ENCODE data around the gene MDFIC.

DNA sequence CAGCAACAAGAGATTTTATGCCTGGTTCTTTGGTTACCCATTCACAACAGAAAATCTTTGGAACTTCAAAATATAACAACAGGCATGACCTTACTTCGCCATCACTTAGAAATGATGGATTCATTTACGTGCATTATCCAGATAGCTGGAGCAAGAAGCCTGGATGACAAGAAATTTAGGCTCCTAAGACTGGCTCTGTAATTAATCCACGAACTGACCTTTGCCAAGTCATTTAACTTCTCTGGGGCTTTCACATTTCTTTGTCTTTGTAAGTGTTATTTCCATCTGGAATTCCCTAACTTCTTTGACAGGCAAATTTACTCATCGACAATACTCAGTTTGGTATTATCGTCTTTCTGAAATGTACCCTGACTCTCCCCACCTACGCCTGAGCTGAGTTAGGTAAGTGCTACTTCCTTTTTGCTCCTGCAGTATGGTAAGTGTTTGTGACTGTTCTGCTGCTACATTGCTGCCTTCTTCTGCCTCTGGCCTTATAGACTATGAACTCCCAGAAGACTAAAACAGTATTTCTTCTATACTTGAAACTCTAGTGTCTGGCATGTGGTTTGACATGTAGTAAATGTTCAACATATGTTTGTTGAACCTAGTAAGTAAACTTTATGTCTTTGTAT is 5.5 kb upstream of the MDFIC start:
- TF ChIP-seq EZH2 (IDR thresholded peaks at IDR 0.05; ENCODE audit: low read depth, unreplicated experiment) (no peak), POLR2AphosphoS5 (IDR thresholded peaks at IDR 0.05; ENCODE audit: low read depth) (no peak), ZNF114 (CRISPR knock-in tag; IDR thresholded peaks at IDR 0.05) (no peak), EZH2phosphoT487 (IDR thresholded peaks at IDR 0.05; ENCODE audit: unreplicated experiment) (no peak), NANOG (IDR thresholded peaks at IDR 0.05; ENCODE audit: borderline replicate concordance) (no peak)
- TF ChIP-seq, protein P1, sequence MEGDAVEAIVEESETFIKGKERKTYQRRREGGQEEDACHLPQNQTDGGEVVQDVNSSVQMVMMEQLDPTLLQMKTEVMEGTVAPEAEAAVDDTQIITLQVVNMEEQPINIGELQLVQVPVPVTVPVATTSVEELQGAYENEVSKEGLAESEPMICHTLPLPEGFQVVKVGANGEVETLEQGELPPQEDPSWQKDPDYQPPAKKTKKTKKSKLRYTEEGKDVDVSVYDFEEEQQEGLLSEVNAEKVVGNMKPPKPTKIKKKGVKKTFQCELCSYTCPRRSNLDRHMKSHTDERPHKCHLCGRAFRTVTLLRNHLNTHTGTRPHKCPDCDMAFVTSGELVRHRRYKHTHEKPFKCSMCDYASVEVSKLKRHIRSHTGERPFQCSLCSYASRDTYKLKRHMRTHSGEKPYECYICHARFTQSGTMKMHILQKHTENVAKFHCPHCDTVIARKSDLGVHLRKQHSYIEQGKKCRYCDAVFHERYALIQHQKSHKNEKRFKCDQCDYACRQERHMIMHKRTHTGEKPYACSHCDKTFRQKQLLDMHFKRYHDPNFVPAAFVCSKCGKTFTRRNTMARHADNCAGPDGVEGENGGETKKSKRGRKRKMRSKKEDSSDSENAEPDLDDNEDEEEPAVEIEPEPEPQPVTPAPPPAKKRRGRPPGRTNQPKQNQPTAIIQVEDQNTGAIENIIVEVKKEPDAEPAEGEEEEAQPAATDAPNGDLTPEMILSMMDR (conservative IDR thresholded peaks at IDR 0.05; ENCODE audit: low read depth in 2 of 2), result no peak
- TF ChIP-seq, protein P2, sequence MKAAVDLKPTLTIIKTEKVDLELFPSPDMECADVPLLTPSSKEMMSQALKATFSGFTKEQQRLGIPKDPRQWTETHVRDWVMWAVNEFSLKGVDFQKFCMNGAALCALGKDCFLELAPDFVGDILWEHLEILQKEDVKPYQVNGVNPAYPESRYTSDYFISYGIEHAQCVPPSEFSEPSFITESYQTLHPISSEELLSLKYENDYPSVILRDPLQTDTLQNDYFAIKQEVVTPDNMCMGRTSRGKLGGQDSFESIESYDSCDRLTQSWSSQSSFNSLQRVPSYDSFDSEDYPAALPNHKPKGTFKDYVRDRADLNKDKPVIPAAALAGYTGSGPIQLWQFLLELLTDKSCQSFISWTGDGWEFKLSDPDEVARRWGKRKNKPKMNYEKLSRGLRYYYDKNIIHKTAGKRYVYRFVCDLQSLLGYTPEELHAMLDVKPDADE (IDR thresholded peaks at IDR 0.05), result no peak
- TF ChIP-seq, protein P3, sequence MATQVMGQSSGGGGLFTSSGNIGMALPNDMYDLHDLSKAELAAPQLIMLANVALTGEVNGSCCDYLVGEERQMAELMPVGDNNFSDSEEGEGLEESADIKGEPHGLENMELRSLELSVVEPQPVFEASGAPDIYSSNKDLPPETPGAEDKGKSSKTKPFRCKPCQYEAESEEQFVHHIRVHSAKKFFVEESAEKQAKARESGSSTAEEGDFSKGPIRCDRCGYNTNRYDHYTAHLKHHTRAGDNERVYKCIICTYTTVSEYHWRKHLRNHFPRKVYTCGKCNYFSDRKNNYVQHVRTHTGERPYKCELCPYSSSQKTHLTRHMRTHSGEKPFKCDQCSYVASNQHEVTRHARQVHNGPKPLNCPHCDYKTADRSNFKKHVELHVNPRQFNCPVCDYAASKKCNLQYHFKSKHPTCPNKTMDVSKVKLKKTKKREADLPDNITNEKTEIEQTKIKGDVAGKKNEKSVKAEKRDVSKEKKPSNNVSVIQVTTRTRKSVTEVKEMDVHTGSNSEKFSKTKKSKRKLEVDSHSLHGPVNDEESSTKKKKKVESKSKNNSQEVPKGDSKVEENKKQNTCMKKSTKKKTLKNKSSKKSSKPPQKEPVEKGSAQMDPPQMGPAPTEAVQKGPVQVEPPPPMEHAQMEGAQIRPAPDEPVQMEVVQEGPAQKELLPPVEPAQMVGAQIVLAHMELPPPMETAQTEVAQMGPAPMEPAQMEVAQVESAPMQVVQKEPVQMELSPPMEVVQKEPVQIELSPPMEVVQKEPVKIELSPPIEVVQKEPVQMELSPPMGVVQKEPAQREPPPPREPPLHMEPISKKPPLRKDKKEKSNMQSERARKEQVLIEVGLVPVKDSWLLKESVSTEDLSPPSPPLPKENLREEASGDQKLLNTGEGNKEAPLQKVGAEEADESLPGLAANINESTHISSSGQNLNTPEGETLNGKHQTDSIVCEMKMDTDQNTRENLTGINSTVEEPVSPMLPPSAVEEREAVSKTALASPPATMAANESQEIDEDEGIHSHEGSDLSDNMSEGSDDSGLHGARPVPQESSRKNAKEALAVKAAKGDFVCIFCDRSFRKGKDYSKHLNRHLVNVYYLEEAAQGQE (IDR thresholded peaks at IDR 0.05; ENCODE audit: unreplicated experiment), result no peak
